Karpas-422 (cell line): ENCODE data around the gene GTPBP3. TPM values are rescaled to one million over a fixed set of nuclear protein-coding genes. Genes with fewer than 3 reads are reported as not detected.
"Not testable (repeated sequence)": the region's sequence is repeated elsewhere in the genome, so short reads cannot be mapped to it uniquely, and the experiment has no call there.

Source experiments
- DNase-seq: peaks from one replicate; pipeline ENCODE4 v3.0.0-alpha.2; 2015
- H2AFZ ChIP-seq: fragments of 200-600 bp; sonication (generic); 2 replicates; pipeline ENCODE4 v1.6.1; 2014; ENCODE audit warnings: antibody characterized with exemption, low read length, mixed read lengths
- H3K27ac ChIP-seq: fragments of 200-600 bp; sonication (generic); 2 replicates; pipeline ENCODE4 v1.5.1; 2014; ENCODE audit warnings: mild to moderate bottlenecking, low read length, moderate library complexity
- H3K27me3 ChIP-seq: fragments of 200-600 bp; sonication (generic); 2 replicates; pipeline ENCODE4 v1.6.1; 2014; ENCODE audit warnings: low read length, mixed read lengths
- H3K36me3 ChIP-seq: fragments of 200-600 bp; sonication (generic); 2 replicates; pipeline ENCODE4 v1.6.1; 2014; ENCODE audit warnings: low read length, mixed read lengths; ENCODE audit not compliant: insufficient read depth
- H3K4me1 ChIP-seq: fragments of 200-600 bp; sonication (generic); 2 replicates; pipeline ENCODE4 v1.6.1; 2014; ENCODE audit warnings: mild to moderate bottlenecking, low read length, mixed read lengths
- H3K4me2 ChIP-seq: fragments of 200-600 bp; sonication (generic); 2 replicates; pipeline ENCODE4 v1.6.1; 2014; ENCODE audit warnings: low read length, low read depth, mild to moderate bottlenecking; ENCODE audit not compliant: poor library complexity, severe bottlenecking
- H3K4me3 ChIP-seq: fragments of 200-600 bp; sonication (generic); 2 replicates; pipeline ENCODE4 v1.5.1; 2014; ENCODE audit warnings: mild to moderate bottlenecking, antibody characterized with exemption, low read length, mixed read lengths
- H3K79me2 ChIP-seq: fragments of 200-600 bp; sonication (generic); 2 replicates; pipeline ENCODE4 v1.6.1; 2014; ENCODE audit warnings: mild to moderate bottlenecking, low read length, mixed read lengths
- H3K9ac ChIP-seq: fragments of 200-600 bp; sonication (generic); 2 replicates; pipeline ENCODE4 v1.6.0; 2014; ENCODE audit warnings: low read length
- H3K9me2 ChIP-seq: fragments of 200-600 bp; sonication (generic), shearing (Covaris generic); replicated peaks from 2 replicates; pipeline ENCODE4 v1.6.0; 2014; ENCODE audit warnings: mild to moderate bottlenecking, low read length, moderate library complexity; ENCODE audit not compliant: insufficient read depth
- H3K9me3 ChIP-seq: fragments of 300-700, 200-600 bp; sonication (generic); 2 replicates; pipeline ENCODE4 v1.6.1; 2014; ENCODE audit warnings: low read length, mixed read lengths
- H4K20me1 ChIP-seq: fragments of 200-600 bp; sonication (generic); 2 replicates; pipeline ENCODE4 v1.6.1; 2014; ENCODE audit warnings: mild to moderate bottlenecking, antibody characterized with exemption, low read length, low read depth; ENCODE audit not compliant: insufficient read depth
- total RNA-seq: library from RNA; depleted of rRNA; stranded (reverse); fragments of >200 nt; shearing (Covaris generic); gene quantifications from 2 replicates; pipeline ENCODE4 v1.2.3, GENCODE V29; 2014; ENCODE audit warnings: low replicate concordance

Gene GTPBP3
- total RNA-seq, 1 experiment from 2014 or later: 29.3 TPM

GRCh38 chr19:17353386-17353785 is 16.0 kb downstream of the GTPBP3 start:
- Histone ChIP-seq H4K20me1 (no peaks in the 10 kb centered on the region), H3K27ac (no peak overlapping the region), H2AFZ (no peak overlapping the region)

GRCh38 chr19:17357078-17357666 is 19.8 kb downstream of the GTPBP3 start:
- Histone ChIP-seq H3K36me3 (no peaks in the 10 kb centered on the region), H2AFZ (no peak overlapping the region), H3K4me1 (no peaks in the 10 kb centered on the region), H4K20me1 (no peaks in the 10 kb centered on the region), H3K9me3 (no peaks in the 10 kb centered on the region), H3K4me2 (no peak overlapping the region), H3K9ac (no peak overlapping the region), H3K79me2 (no peaks in the 10 kb centered on the region), H3K27me3 (no peaks in the 10 kb centered on the region), H3K27ac (no peak overlapping the region), H3K4me3 (no peak overlapping the region), H3K9me2 (no peaks in the 10 kb centered on the region)
- no peak for DNase-seq

More at GRCh38 chr19:17353386-17353785, 16.0 kb downstream of the GTPBP3 start:
- Histone ChIP-seq H3K4me2 (no peak overlapping the region), H3K4me1 (no peaks in the 10 kb centered on the region), H3K27me3 (no peaks in the 10 kb centered on the region), H3K79me2 (no peaks in the 10 kb centered on the region), H3K4me3 (no peak overlapping the region), H3K9ac (no peak overlapping the region), H3K9me3 (no peaks in the 10 kb centered on the region), H3K9me2 (no peaks in the 10 kb centered on the region), H3K36me3 (no peaks in the 10 kb centered on the region)
- DNase-seq: no peak

DNA sequence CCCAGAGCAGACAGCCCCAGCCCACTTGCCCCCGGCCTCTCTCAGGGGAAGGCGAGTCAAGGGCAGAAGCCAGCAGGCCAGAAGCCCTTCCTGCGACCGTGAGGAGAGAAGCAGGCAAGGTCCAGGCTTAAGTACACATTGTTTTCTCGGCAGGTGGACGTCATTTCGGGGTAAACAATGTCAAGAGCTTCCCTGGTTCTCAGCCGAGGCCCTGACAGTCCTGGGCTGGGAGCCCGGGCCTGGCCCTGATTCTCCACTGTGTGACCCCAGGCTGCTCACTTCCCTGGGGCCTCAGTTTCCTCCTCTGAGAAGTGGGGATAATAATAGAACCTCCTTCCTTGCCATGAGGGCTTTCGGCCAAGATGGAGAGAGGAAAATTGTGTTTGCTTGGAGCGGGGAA is 20.4 kb downstream of the GTPBP3 start:
- Histone ChIP-seq H3K79me2 (no peaks in the 10 kb centered on the region), H3K36me3 (no peaks in the 10 kb centered on the region), H4K20me1 (no peaks in the 10 kb centered on the region), H3K4me3 (no peak overlapping the region), H3K27me3 (no peaks in the 10 kb centered on the region), H3K9me3 (no peaks in the 10 kb centered on the region), H3K27ac (no peak overlapping the region), H3K9me2 (no peaks in the 10 kb centered on the region), H3K4me1 (no peaks in the 10 kb centered on the region), H2AFZ (no peak overlapping the region), H3K4me2 (no peak overlapping the region), H3K9ac (no peak overlapping the region)
- no peak for DNase-seq

- Histone ChIP-seq H3K9me3 (no peaks in the 10 kb centered on the region), H2AFZ (no peak overlapping the region), H3K9ac (no peak overlapping the region), H3K27me3 (no peaks in the 10 kb centered on the region), H4K20me1 (no peaks in the 10 kb centered on the region), H3K36me3 (no peaks in the 10 kb centered on the region), H3K4me1 (no peaks in the 10 kb centered on the region), H3K79me2 (no peaks in the 10 kb centered on the region), H3K4me3 (no peak overlapping the region), H3K27ac (no peak overlapping the region), H3K9me2 (no peaks in the 10 kb centered on the region), H3K4me2 (no peak overlapping the region)
- no peak for DNase-seq
Observed at GRCh38 chr19:17358395-17358794, 21.0 kb downstream of the GTPBP3 start.

GRCh38 chr19:17359905-17360800 is 22.8 kb downstream of the GTPBP3 start:
- no peaks in the 10 kb centered on the region for H3K9me3 ChIP-seq
- H3K36me3 ChIP-seq: no peaks in the 10 kb centered on the region
- H3K27me3 ChIP-seq: no peaks in the 10 kb centered on the region
- no peak overlapping the region for H3K4me2 ChIP-seq
- DNase-seq: no peak
- H3K27ac ChIP-seq: no peak overlapping the region
- H3K4me1 ChIP-seq: no peaks in the 10 kb centered on the region
- no peak overlapping the region for H3K9ac ChIP-seq
- no peak overlapping the region for H3K4me3 ChIP-seq
- H3K9me2 ChIP-seq: no peaks in the 10 kb centered on the region
- H3K79me2 ChIP-seq: no peaks in the 10 kb centered on the region
- no peak overlapping the region for H2AFZ ChIP-seq
- H4K20me1 ChIP-seq: no peaks in the 10 kb centered on the region

- H3K27me3 ChIP-seq, H3K27ac ChIP-seq, H3K79me2 ChIP-seq, H3K9ac ChIP-seq, H3K9me2 ChIP-seq, H3K4me2 ChIP-seq, H3K4me1 ChIP-seq, H2AFZ ChIP-seq, DNase-seq, H4K20me1 ChIP-seq, H3K36me3 ChIP-seq, H3K9me3 ChIP-seq, H3K4me3 ChIP-seq: not testable (repeated sequence)
Observed at GRCh38 chr19:17363852-17364605, 26.7 kb downstream of the GTPBP3 start.

GRCh38 chr19:17365361-17365760 is 28.0 kb downstream of the GTPBP3 start:
- no peaks in the 10 kb centered on the region for H3K9me2 ChIP-seq
- H3K9ac ChIP-seq: no peak overlapping the region
- H4K20me1 ChIP-seq: no peaks in the 10 kb centered on the region
- H3K36me3 ChIP-seq: no peaks in the 10 kb centered on the region
- H3K9me3 ChIP-seq: no peaks in the 10 kb centered on the region
- H3K4me3 ChIP-seq: no peak overlapping the region
- H2AFZ ChIP-seq: no peak overlapping the region
- DNase-seq: no peak
- H3K79me2 ChIP-seq: no peaks in the 10 kb centered on the region
- no peaks in the 10 kb centered on the region for H3K27me3 ChIP-seq
- peaks cover 14% of the 10 kb centered on the region for H3K4me1 ChIP-seq
- H3K27ac ChIP-seq: no peak overlapping the region
- H3K4me2 ChIP-seq: no peak overlapping the region

GRCh38 chr19:17370026-17370587 is 32.8 kb downstream of the GTPBP3 start:
- Histone ChIP-seq H3K4me3 (peak overlapping the region; percentile 45; the same call in 1 of the 2 replicates), H3K27ac (no peak overlapping the region)

More at GRCh38 chr19:17370026-17370587, 32.8 kb downstream of the GTPBP3 start:
- H3K4me2 ChIP-seq: peak overlapping the region; percentile 71
- no peaks in the 10 kb centered on the region for H3K9me2 ChIP-seq
- peak overlapping the region; percentile 14 for H2AFZ ChIP-seq
- H4K20me1 ChIP-seq: no peaks in the 10 kb centered on the region
- no peaks in the 10 kb centered on the region for H3K79me2 ChIP-seq
- no peaks in the 10 kb centered on the region for H3K9me3 ChIP-seq
- no peaks in the 10 kb centered on the region for H3K36me3 ChIP-seq
- H3K9ac ChIP-seq: peak overlapping the region; percentile 11; the same call in 1 of the 2 replicates
- DNase-seq: peak; percentile 83
- H3K4me1 ChIP-seq: peaks cover 17% of the 10 kb centered on the region
- no peaks in the 10 kb centered on the region for H3K27me3 ChIP-seq
